Vagina (tissue), 2 donors: ENCODE results near the gene SIPA1L3. TPM values are rescaled to one million over a fixed set of nuclear protein-coding genes. Genes with fewer than 3 reads are reported as not detected.

ENCODE experiments used
- DNase-seq, 2 donors: peaks; one replicate each; pipeline ENCODE4 v3.0.0-alpha.2; 2017; ENCODE audit errors: extremely low spot score in 2 of 2
- H3K27ac ChIP-seq: fragments of 200-600 bp; sonication (generic); one replicate; pipeline ENCODE4 v1.5.1; 2019
- H3K27me3 ChIP-seq: fragments of 200-600 bp; sonication (generic); one replicate; pipeline ENCODE4 v1.5.1; 2019
- H3K36me3 ChIP-seq, 2 donors: fragments of 200-600 bp; sonication (generic); one replicate each; pipeline ENCODE4 v1.5.1; 2017 to 2019
- H3K4me1 ChIP-seq: fragments of 200-600 bp; sonication (generic); one replicate; pipeline ENCODE4 v1.5.1; 2019
- H3K4me3 ChIP-seq, 2 donors: fragments of 200-600 bp; sonication (generic); 1 replicate in 1 of 2; 2 replicates in 1 of 2; pipeline ENCODE4 v1.5.1; 2016 to 2019
- H3K9me3 ChIP-seq: fragments of 200-600 bp; sonication (generic); one replicate; pipeline ENCODE4 v1.5.1; 2019
- POLR2A ChIP-seq, 2 donors: fragments of 450-650 bp; IDR thresholded peaks; one replicate each; pipeline ENCODE4 v1.6.1; 2017; ENCODE audit warnings: antibody characterized with exemption in 2 of 2, mild to moderate bottlenecking in 2 of 2, moderate library complexity in 2 of 2
- POLR2AphosphoS5 ChIP-seq, 2 donors: sonication (generic); formaldehyde crosslinking; IDR thresholded peaks; one replicate each; pipeline ENCODE4 v1.9.0; 2017; ENCODE audit warnings: antibody characterized with exemption in 2 of 2, mild to moderate bottlenecking in 2 of 2, low read depth in 1 of 2; ENCODE audit not compliant: insufficient read depth in 1 of 2
- intact Hi-C: fragments of 100-400 bp; cut with DNase I; formaldehyde crosslinking; loops from one replicate; pipeline ENCODE4 v1.15.1; 2023
- total RNA-seq: library from RNA; depleted of rRNA; stranded (reverse); fragments of >200 nt; gene quantifications from one replicate; pipeline ENCODE4 v1.2.3, GENCODE V29; 2016
- TF ChIP-seq, protein P1 (sequence below), 3 experiments: fragments of 450-650 bp in 2 of 3; fragments of 200-600 bp in 1 of 3; sonication (generic) in 1 of 3; IDR thresholded peaks; one replicate each; pipeline ENCODE4 v1.5.1; 2017 to 2019; ENCODE audit warnings: antibody characterized with exemption in 3 of 3, mild to moderate bottlenecking in 2 of 3, moderate library complexity in 2 of 3

SIPA1L3 gene
- total RNA-seq, 1 donor from 2014 or later = 13.0 TPM

DNA sequence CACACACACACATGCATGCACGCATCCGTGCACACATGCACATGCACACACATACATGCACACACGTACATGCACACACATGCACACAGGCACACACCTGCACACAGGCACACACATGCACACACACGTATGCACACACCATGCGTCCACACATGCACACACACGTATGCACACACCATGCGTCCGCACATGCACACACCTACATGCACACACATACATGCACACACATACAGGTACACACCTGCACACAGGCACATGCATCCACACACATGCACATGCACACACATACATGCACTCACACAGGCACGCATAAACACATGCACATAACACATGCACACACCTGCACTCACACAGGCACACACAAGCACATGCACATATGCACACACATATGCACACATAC lies 204.9 kb downstream of the SIPA1L3 start:
- Histone ChIP-seq H3K4me3 (no peak overlapping the region), H3K27me3 (no peaks in the 10 kb centered on the region), H3K4me1 (no peaks in the 10 kb centered on the region), H3K9me3 (no peaks in the 10 kb centered on the region), H3K36me3 (peaks cover 0 to 39% of the 10 kb centered on the region in 2 donors), H3K27ac (no peak overlapping the region)
- no peak for TF ChIP-seq POLR2A (IDR thresholded peaks at IDR 0.05)
- intact Hi-C loops = no loop called here
- no peak for DNase-seq

DNA sequence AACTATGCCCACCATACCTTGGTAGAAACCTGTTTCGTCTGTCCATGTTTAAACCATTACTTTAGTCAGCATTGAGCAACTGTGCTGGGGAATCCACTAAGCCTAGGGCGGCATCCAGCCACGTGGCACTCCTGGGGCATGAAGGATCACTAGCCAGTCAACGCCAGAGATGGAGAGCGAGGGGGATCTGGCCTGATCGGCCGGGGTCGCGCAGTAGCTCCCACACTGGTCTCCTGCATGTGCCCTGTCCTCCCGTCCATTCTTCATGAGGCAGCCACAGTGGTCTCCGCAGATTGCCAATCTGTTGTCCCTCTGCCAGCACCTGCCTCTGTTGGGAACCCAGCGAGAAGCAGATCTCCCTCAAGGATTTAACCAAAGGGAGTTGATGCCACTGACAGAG lies 207.6 kb downstream of the SIPA1L3 start:
- Histone ChIP-seq H3K36me3 (peaks cover 2 to 39% of the 10 kb centered on the region in 2 donors), H3K4me1 (no peaks in the 10 kb centered on the region)
- DNase-seq = no peak

DNA sequence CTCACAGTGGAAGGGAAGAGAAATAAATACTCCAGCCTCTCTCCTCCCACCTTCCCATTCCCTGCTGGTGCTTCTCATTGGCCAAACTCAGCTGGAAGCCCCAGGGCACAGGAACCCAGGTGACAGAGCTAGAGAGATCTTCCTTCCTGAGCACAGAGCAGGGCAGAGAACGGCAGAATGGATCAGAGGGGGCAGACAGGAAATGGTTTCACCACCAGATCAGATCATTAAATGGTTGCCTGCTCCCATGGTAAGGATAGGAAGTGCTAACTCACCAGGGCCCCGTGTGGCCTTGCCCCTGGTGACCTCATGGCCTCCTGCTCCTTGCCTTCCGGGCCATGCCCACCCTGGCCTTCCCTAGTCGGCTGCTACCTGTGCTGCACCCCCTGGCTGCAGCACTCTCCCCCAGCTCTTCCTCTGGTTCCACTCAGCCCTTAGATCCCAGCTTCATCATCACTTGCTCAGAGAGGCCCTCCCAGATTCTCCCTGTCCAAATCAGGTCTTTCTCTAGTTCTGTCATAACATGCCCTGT lies 208.3 kb downstream of the SIPA1L3 start:
- Histone ChIP-seq H3K4me3 (no peak overlapping the region), H3K27me3 (no peaks in the 10 kb centered on the region), H3K4me1 (no peaks in the 10 kb centered on the region), H3K27ac (no peak overlapping the region), H3K36me3 (peaks cover 2 to 42% of the 10 kb centered on the region in 2 donors), H3K9me3 (no peaks in the 10 kb centered on the region)
- TF ChIP-seq POLR2A (IDR thresholded peaks at IDR 0.05) (no peak), POLR2AphosphoS5 (IDR thresholded peaks at IDR 0.05; ENCODE audit: insufficient read depth in 1 of 2, low read depth in 1 of 2) (no peak)
- TF ChIP-seq, protein P1, sequence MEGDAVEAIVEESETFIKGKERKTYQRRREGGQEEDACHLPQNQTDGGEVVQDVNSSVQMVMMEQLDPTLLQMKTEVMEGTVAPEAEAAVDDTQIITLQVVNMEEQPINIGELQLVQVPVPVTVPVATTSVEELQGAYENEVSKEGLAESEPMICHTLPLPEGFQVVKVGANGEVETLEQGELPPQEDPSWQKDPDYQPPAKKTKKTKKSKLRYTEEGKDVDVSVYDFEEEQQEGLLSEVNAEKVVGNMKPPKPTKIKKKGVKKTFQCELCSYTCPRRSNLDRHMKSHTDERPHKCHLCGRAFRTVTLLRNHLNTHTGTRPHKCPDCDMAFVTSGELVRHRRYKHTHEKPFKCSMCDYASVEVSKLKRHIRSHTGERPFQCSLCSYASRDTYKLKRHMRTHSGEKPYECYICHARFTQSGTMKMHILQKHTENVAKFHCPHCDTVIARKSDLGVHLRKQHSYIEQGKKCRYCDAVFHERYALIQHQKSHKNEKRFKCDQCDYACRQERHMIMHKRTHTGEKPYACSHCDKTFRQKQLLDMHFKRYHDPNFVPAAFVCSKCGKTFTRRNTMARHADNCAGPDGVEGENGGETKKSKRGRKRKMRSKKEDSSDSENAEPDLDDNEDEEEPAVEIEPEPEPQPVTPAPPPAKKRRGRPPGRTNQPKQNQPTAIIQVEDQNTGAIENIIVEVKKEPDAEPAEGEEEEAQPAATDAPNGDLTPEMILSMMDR (IDR thresholded peaks at IDR 0.05) = no peak
- DNase-seq = no peak
- intact Hi-C loops = no loop called here

More for the DNA sequence above, 207.6 kb downstream of the SIPA1L3 start:
- no peak for TF ChIP-seq POLR2AphosphoS5 (IDR thresholded peaks at IDR 0.05; ENCODE audit: insufficient read depth in 1 of 2, low read depth in 1 of 2)
- TF ChIP-seq, protein P1 (IDR thresholded peaks at IDR 0.05) = no peak
- no peak overlapping the region for H3K27ac ChIP-seq
- H3K27me3 ChIP-seq = no peaks in the 10 kb centered on the region
- no peak overlapping the region for H3K4me3 ChIP-seq
- intact Hi-C loops = no loop called here
- H3K9me3 ChIP-seq = no peaks in the 10 kb centered on the region

DNA sequence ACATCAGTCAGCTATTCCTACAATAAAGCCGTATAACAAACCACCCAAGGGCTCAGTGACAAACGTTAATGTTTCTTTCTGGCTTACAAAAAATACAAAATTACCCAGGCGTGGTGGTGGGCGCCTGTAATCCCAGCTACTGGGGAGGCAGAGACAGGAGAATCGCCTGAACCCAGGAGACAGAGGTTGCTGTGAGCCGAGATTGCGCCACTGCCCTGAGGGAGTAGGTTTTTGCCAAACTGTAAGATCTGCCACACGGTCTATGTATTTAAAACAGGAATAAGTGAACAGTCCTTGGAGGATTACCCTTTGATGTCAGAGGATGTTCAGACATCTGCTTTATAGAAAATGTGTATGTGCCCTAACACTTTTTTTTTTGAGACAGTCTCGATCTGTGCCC lies 211.2 kb downstream of the SIPA1L3 start:
- TF ChIP-seq POLR2A (IDR thresholded peaks at IDR 0.05) (no peak), POLR2AphosphoS5 (IDR thresholded peaks at IDR 0.05; ENCODE audit: insufficient read depth in 1 of 2, low read depth in 1 of 2) (no peak)
- TF ChIP-seq, protein P1 (IDR thresholded peaks at IDR 0.05) = no peak
- Histone ChIP-seq H3K4me3 (no peak overlapping the region), H3K4me1 (no peaks in the 10 kb centered on the region), H3K36me3 (peaks cover 2 to 29% of the 10 kb centered on the region in 2 donors), H3K27ac (no peak overlapping the region), H3K9me3 (no peaks in the 10 kb centered on the region), H3K27me3 (no peaks in the 10 kb centered on the region)
- intact Hi-C loops = no loop called here
- DNase-seq = no peak

DNA sequence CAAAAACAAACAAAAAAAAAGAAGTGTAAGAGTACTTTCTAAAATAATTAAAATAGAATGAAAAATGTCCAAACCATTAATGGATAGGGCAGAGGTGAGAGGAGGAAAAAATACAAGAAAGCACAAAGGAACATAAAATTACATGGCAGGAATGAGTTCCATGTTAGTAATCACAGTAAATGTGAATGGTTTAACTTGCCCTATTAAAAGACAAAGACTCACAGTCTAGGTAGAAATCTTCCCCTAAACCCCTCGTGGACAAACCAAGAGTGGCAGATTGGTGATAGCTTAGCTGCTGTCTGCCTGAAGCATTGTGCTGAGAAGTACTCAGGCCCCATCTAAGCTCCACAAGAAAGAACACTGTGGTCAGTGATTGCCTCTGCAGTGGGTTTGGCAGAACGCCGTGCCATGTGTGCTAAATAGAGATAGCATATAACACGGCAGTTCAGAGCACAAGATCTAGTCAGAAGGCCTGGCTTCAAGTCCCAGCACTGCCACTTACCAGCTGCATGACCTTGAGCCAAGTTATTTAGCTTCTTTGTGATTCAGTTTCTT lies 213.5 kb downstream of the SIPA1L3 start:
- Histone ChIP-seq H3K27ac (no peak overlapping the region), H3K27me3 (no peaks in the 10 kb centered on the region), H3K9me3 (no peaks in the 10 kb centered on the region), H3K36me3 (peaks cover 2 to 22% of the 10 kb centered on the region in 2 donors), H3K4me3 (no peak overlapping the region), H3K4me1 (no peaks in the 10 kb centered on the region)
- TF ChIP-seq POLR2AphosphoS5 (IDR thresholded peaks at IDR 0.05; ENCODE audit: insufficient read depth in 1 of 2, low read depth in 1 of 2) = no peak
- TF ChIP-seq, protein P1 (IDR thresholded peaks at IDR 0.05) = no peak
- no peak for TF ChIP-seq POLR2A (IDR thresholded peaks at IDR 0.05)
- DNase-seq = no peak
- intact Hi-C loops = no loop called here
